ENCODE results near the gene KAZN. TPM values are rescaled to one million over a fixed set of nuclear protein-coding genes. Genes with fewer than 3 reads are reported as not detected.

Gene KAZN
- total RNA-seq, 1 donor from 2014 or later = 21.2 TPM

DNA sequence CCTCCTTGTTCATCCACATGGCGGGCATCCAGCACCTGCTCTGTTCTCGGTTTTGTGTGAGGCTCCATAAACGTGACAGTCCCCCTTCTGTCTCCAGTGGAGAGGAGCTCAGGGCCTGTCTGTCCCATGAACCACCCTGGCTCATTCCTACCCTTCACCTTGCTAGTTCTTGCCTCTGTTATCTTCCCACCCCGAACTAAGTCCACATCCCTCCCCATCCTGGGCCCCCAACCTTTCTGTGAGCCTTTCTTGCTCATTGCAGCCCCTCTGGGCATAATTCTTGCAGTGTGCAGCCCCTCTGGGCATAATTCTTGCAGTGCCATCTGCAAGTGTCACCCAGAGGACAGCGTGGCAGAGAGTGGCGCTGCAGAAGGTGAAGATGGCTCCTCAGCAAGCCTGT, 338.3 kb downstream of the KAZN start:
- Histone ChIP-seq H3K9me3 (no peaks in the 10 kb centered on the region), H3K27me3 (ENCODE audit: low read depth) (no peaks in the 10 kb centered on the region), H3K4me3 (no peak overlapping the region), H3K4me1 (peaks cover 22% of the 10 kb centered on the region), H3K36me3 (no peaks in the 10 kb centered on the region), H3K27ac (no peak overlapping the region)
- DNase-seq (no peak), ATAC-seq (no peak)
- TF ChIP-seq, protein P1, sequence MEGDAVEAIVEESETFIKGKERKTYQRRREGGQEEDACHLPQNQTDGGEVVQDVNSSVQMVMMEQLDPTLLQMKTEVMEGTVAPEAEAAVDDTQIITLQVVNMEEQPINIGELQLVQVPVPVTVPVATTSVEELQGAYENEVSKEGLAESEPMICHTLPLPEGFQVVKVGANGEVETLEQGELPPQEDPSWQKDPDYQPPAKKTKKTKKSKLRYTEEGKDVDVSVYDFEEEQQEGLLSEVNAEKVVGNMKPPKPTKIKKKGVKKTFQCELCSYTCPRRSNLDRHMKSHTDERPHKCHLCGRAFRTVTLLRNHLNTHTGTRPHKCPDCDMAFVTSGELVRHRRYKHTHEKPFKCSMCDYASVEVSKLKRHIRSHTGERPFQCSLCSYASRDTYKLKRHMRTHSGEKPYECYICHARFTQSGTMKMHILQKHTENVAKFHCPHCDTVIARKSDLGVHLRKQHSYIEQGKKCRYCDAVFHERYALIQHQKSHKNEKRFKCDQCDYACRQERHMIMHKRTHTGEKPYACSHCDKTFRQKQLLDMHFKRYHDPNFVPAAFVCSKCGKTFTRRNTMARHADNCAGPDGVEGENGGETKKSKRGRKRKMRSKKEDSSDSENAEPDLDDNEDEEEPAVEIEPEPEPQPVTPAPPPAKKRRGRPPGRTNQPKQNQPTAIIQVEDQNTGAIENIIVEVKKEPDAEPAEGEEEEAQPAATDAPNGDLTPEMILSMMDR (IDR thresholded peaks at IDR 0.05) = no peak
- intact Hi-C loops (cut with DNase I) = no loop called here

DNA sequence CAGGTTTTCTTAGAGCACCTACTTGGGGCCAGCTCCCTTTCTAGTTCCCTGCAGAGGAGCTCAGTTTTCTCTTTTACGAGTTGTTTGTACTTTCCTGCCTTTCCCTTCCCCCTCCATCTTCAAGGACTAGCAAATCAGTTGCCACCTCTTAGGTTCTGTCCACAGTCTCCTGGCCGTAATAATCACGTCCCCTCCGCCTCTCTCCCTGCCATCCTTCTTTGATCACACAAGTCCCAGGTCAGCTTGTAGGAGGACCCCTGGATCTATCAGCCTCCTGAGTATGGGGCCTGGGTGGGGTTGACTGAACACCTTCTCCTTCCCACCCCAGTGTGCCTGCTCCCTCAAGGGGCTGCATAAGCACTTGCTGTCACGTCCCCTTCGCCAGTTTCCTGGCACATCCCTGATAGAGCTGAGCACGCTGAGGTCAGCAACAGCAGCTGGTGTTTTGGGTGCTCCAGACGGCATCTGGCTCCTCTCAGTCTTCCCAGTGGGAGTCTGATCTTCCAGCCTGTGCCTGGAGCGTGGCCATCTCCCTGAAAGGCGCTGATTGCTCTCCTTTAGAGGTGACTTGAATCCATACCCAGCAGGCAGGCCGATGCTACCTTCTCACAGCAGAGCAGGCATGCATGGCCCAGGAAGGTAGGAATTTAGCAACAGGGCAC, 338.9 kb downstream of the KAZN start:
- DNase-seq (no peak), ATAC-seq (no peak)
- intact Hi-C loops (cut with DNase I) = no loop called here
- Histone ChIP-seq H3K27ac (no peak overlapping the region), H3K27me3 (ENCODE audit: low read depth) (no peaks in the 10 kb centered on the region), H3K9me3 (no peaks in the 10 kb centered on the region), H3K4me3 (no peak overlapping the region), H3K4me1 (peaks cover 22% of the 10 kb centered on the region), H3K36me3 (no peaks in the 10 kb centered on the region)
- TF ChIP-seq, protein P1 (IDR thresholded peaks at IDR 0.05) = no peak

DNA sequence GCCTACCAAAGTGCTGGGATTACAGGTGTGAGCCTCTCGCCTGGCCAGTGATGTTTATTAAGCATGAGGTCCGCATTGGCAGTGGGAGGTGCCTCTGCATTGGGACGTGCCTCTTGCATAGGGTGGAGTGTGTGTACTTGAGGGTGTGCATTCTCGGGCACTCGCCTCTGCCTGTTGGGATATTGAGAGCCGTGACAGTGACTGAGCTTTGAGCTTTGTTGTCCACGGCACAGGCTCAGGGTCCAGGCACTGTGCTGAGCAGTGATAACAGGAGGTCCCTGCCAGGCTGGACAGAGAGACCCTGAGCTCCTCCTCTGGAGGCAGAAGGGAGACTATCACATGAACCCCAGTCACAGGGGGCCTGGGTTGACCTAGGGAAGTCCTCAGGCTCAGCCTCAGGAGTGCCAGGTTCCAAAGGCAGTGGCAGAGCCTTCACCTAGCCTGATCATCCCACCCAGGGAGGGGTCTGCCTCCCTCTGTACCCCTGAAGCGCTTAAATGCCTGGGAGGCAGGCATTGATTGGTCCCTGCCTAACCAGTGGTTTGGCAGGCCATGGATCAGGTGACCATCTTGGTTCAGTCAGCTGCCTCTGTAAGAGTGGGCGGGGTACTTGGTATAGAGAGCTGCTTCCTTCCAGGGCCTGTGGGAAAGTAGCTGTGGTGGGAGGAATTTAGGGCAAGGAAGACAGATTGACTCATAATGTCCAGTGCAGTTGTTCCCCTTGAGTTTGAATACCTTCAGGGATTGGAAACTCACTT, 341.2 kb downstream of the KAZN start:
- Histone ChIP-seq H3K36me3 (no peaks in the 10 kb centered on the region), H3K4me1 (peaks cover 38% of the 10 kb centered on the region), H3K27ac (peak overlapping the region; percentile 58), H3K4me3 (no peak overlapping the region), H3K27me3 (ENCODE audit: low read depth) (no peaks in the 10 kb centered on the region), H3K9me3 (no peaks in the 10 kb centered on the region)
- TF ChIP-seq, protein P1 (IDR thresholded peaks at IDR 0.05) = no peak
- no peak for DNase-seq
- ATAC-seq = peak; percentile 42 to 45
- intact Hi-C loops (cut with DNase I) = no loop called here

DNA sequence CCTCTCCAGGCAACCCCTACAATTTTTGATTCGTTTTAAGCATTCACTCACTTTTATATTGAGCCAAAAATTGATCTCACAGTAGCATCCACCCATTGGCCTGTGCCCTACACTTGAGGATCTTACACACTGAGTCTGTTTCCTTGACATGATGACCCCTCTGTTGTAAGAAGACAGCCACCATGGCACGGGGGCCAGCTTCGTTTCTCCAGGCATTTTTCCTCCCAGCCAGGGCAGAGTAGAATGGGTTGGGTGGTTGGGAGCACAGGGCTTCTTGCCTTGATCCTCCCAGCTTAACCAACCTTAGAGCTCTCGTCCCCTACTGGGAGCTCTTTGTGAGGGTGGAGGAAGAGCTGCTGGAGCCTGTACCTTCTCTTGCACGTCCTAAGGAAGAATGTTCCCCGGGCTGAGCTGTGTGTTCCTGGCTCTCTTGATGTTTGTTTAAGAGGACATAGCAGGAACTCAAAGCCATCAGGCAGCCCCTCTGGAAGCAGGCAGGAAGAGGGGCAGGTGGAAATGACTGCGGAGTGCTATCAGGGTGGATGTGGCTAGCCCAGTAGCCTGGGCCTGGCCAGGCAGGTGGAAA, 341.9 kb downstream of the KAZN start:
- DNase-seq (no peak), ATAC-seq (no peak)
- TF ChIP-seq, protein P1 (IDR thresholded peaks at IDR 0.05) = no peak
- Histone ChIP-seq H3K27ac (peak overlapping the region; percentile 10), H3K4me3 (no peak overlapping the region), H3K4me1 (peaks cover 45% of the 10 kb centered on the region), H3K9me3 (no peaks in the 10 kb centered on the region), H3K36me3 (no peaks in the 10 kb centered on the region), H3K27me3 (ENCODE audit: low read depth) (no peaks in the 10 kb centered on the region)
- intact Hi-C loops (cut with DNase I) = no loop called here

DNA sequence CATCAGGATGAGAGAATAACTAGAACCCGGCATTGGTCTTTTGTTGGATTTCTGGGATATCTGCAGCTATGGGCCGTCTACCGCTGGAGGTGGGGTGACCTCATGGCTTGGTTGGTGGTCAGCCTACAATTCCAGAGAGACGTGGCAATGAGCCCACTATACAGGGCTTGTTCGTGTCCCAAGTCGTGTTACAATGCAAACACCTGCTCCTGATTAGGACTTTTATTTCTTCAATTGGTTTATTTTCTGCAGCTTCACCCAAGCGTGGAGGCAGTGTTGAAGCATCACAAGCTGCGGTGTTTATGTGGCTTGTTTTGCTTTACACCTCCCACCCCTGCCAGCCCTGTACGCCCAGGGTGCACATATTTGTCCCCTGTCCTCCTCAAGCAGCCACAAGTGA, 343.4 kb downstream of the KAZN start:
- Histone ChIP-seq H3K27ac (peak overlapping the region; percentile 71), H3K9me3 (no peaks in the 10 kb centered on the region), H3K4me3 (no peak overlapping the region), H3K4me1 (peaks cover 60% of the 10 kb centered on the region), H3K36me3 (no peaks in the 10 kb centered on the region), H3K27me3 (ENCODE audit: low read depth) (no peaks in the 10 kb centered on the region)
- intact Hi-C loops (cut with DNase I) = no loop called here
- DNase-seq (no peak), ATAC-seq (no peak)
- TF ChIP-seq, protein P1 (IDR thresholded peaks at IDR 0.05) = no peak
